Measurements from ENCODE around the gene L3MBTL4.

DNA sequence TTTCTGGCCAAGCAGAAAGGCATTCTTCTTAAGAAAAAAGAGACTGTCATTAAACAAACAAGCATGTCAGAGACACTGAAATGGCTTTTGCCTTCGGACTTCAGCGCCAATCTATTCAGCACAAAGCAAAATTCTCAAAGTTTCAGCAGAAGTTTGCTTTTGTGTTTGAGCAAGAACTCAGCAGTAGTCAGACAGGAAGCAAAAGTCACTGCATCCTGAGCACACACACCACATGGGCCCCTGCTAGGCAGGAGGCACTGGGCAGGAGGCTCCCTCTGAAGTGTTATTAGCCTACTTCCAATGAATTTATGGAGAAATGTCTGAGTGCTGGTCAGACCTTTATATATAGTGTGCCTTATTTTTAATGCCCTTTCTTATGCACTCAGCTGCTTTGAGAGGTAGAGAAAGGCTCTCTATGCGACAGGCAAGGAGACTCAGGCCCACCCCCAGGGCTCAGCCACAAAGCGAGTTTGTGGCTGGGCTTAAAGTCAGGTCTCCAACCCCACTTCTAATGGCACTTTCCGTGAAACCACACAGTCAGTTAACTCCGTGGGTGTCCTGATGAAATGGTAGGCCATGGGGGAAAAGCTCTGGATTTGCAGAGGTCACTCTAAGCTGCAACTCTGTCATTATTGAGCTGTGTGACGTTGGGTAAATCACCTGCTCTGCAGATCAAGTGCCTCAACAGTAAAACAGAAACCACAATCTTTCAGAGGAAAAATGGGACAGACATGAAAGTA lies 358.4 kb downstream of the L3MBTL4 start:
- TF ChIP-seq GABPA (IDR thresholded peaks at IDR 0.05 in 1 of 2, conservative IDR thresholded peaks at IDR 0.05 in 1 of 2), result no peak
- TF ChIP-seq, protein P1, sequence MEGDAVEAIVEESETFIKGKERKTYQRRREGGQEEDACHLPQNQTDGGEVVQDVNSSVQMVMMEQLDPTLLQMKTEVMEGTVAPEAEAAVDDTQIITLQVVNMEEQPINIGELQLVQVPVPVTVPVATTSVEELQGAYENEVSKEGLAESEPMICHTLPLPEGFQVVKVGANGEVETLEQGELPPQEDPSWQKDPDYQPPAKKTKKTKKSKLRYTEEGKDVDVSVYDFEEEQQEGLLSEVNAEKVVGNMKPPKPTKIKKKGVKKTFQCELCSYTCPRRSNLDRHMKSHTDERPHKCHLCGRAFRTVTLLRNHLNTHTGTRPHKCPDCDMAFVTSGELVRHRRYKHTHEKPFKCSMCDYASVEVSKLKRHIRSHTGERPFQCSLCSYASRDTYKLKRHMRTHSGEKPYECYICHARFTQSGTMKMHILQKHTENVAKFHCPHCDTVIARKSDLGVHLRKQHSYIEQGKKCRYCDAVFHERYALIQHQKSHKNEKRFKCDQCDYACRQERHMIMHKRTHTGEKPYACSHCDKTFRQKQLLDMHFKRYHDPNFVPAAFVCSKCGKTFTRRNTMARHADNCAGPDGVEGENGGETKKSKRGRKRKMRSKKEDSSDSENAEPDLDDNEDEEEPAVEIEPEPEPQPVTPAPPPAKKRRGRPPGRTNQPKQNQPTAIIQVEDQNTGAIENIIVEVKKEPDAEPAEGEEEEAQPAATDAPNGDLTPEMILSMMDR (IDR thresholded peaks at IDR 0.05; ENCODE audit: low read depth, low read length, missing input control), result no peak
- no peak for TF ChIP-seq YY1 (IDR thresholded peaks at IDR 0.05)
- TF ChIP-seq JUND (IDR thresholded peaks at IDR 0.05), result no peak
- no peak for TF ChIP-seq RXRA (IDR thresholded peaks at IDR 0.05)
- TF ChIP-seq TAF1 (conservative IDR thresholded peaks at IDR 0.05), result no peak
- TF ChIP-seq, protein P2, sequence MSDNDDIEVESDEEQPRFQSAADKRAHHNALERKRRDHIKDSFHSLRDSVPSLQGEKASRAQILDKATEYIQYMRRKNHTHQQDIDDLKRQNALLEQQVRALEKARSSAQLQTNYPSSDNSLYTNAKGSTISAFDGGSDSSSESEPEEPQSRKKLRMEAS (IDR thresholded peaks at IDR 0.05), result no peak
- TF ChIP-seq, protein P3, sequence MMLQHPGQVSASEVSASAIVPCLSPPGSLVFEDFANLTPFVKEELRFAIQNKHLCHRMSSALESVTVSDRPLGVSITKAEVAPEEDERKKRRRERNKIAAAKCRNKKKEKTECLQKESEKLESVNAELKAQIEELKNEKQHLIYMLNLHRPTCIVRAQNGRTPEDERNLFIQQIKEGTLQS (IDR thresholded peaks at IDR 0.05), result no peak
- no peak for TF ChIP-seq HNF4G (IDR thresholded peaks at IDR 0.05)
- TF ChIP-seq RAD21 (IDR thresholded peaks at IDR 0.05), result no peak
- TF ChIP-seq, protein P4, sequence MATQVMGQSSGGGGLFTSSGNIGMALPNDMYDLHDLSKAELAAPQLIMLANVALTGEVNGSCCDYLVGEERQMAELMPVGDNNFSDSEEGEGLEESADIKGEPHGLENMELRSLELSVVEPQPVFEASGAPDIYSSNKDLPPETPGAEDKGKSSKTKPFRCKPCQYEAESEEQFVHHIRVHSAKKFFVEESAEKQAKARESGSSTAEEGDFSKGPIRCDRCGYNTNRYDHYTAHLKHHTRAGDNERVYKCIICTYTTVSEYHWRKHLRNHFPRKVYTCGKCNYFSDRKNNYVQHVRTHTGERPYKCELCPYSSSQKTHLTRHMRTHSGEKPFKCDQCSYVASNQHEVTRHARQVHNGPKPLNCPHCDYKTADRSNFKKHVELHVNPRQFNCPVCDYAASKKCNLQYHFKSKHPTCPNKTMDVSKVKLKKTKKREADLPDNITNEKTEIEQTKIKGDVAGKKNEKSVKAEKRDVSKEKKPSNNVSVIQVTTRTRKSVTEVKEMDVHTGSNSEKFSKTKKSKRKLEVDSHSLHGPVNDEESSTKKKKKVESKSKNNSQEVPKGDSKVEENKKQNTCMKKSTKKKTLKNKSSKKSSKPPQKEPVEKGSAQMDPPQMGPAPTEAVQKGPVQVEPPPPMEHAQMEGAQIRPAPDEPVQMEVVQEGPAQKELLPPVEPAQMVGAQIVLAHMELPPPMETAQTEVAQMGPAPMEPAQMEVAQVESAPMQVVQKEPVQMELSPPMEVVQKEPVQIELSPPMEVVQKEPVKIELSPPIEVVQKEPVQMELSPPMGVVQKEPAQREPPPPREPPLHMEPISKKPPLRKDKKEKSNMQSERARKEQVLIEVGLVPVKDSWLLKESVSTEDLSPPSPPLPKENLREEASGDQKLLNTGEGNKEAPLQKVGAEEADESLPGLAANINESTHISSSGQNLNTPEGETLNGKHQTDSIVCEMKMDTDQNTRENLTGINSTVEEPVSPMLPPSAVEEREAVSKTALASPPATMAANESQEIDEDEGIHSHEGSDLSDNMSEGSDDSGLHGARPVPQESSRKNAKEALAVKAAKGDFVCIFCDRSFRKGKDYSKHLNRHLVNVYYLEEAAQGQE (IDR thresholded peaks at IDR 0.05), result no peak
- no peak for TF ChIP-seq SP1 (IDR thresholded peaks at IDR 0.05)
- no peak for TF ChIP-seq FOXA1 (IDR thresholded peaks at IDR 0.05)

Measured in liver (tissue), 3 donors.